ENCODE data around the gene XRN2.

The XRN2 gene

DNA sequence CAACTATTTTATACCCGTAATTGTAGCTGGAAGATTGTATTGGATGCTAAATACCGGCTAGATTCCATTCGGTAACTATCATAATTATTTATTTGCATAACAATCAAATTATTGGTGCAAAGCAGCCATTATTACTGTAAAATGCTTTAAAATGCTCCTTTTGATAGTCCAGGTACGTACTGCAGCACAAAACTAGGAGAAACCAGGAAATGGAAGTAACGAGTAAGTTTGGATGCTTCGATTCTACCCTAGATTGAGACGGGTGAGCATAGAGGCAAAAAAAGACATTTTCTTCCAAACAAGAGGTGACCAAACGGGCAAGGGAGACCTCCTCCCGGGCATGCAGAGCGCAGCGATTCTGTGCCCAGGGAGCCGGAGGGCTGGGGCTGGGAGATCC is 469 bp upstream of the XRN2 start:
- DNase-seq, result no peak

GRCh38 chr20:21303872-21304586 is 898 bp downstream of the XRN2 start:
- peak; percentile 76 for DNase-seq

DNA sequence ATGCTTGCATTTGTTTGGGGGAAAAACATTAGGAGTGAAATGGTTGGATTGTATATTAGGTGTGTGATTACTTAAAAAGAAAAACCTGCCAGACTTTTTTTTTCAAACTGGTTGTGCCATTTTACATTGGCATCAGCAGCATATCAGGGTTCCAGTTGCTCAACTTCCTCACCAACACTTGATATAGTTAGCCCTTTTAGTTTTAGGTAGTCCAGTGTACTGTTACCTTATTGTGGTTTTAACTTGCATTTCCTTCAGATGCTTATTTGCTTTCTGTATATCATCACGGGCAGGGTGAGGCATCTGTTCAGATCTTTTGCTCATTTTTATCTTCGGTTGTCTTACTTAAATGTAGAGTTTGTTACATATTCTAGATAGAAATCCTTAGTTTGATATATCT is 5.2 kb downstream of the XRN2 start:
- DNase-seq, result no peak

GRCh38 chr20:21309678-21310467 is 6.7 kb downstream of the XRN2 start:
- DNase-seq, result no peak

- no peak for DNase-seq
These were observed 9.8 kb downstream of the XRN2 start for GRCh38 chr20:21312813-21313474.

DNA sequence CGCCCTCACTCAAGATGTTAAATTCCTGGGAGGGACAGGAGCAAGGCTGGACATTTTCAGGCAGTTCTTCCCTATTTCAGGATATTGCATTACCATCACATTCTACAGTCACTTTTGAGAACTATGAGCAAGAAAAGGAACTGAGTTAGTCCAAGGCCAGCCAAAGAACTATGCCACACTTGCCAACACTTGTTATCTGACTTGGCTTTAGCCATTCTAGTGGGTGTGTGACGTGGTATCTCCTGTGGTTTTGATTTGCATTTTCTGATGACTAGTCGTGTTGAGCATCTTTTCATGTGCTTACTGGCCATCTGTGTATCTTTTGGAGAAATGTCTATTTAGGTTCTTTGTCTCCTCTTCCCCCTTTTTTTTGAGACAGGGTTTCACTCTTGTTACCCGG is 12.0 kb downstream of the XRN2 start:
- DNase-seq, result peak; percentile 86

DNA sequence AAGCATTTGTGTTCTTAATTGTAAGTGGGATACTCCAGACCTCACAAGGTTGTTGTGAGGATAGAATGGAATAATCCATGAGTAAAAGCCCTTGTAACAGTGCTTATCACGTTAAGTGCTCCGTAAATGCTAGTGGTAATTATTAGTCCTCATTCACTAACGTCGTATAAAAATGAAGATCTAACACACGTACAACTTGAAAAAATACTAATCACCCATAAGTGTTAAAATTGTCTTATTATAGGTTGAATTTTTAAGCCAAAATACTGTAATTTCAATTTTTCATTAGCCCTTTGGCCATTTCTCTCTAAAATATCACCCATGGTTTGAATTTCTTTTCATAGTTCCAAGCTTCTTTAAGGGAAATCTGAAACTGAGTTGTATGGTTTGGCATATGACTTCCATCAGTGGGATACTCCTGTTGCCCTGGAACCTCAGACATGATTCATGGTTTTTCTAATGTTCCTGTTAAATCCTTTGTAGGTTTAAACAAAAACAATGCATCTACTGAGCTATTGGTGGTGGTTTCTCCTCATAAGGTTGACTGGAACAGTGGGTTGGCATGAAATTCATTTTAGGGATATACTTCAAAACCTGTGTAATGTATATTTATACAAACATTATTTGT is 19.1 kb downstream of the XRN2 start:
- no peak for DNase-seq

GRCh38 chr20:21322921-21323331 is 19.8 kb downstream of the XRN2 start:
- DNase-seq, result no peak

DNA sequence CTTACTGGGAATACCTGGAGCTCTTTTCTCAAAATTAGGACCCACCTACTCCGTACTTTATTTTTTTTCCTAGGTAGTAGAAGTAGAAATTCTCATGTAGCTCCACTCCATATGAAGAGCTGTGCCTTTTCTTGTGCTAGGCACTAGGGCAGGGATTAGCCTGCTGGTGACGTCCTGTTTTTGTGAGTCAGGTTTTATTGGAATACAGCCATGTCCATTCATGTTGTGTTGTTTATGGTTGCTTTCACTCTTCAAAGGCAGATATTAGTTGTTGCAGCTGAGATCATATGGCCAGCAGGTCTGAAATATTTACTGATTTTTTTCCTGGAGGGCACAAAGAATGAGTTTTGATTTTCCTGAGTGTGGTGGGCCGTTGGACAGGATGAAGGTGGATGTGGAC is 20.5 kb downstream of the XRN2 start:
- peak; percentile 22 for DNase-seq

DNA sequence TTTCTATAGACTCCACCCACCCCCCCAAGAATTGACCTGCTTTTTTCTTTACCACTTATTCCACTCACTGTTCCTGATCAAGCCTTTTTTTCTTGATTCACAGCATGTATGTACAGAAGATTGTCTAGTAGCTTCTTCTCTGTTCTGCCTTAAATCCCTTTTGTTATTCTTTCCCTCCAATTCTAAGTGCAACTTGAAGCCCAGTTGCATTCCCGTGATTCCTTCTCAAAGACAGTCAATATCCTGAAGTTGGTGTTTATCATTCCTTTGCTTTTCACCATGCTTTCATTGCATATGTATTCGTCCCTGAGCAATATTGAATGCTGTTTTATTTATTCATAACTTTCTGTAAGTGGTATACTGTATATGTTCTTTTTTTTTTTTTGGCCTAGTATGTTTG is 21.0 kb downstream of the XRN2 start:
- DNase-seq, result no peak

- peak; percentile 73 for DNase-seq
These were observed 22.2 kb downstream of the XRN2 start for GRCh38 chr20:21325296-21325695.

GRCh38 chr20:21326700-21327099 is 23.6 kb downstream of the XRN2 start:
- DNase-seq, result peak; percentile 35

DNA sequence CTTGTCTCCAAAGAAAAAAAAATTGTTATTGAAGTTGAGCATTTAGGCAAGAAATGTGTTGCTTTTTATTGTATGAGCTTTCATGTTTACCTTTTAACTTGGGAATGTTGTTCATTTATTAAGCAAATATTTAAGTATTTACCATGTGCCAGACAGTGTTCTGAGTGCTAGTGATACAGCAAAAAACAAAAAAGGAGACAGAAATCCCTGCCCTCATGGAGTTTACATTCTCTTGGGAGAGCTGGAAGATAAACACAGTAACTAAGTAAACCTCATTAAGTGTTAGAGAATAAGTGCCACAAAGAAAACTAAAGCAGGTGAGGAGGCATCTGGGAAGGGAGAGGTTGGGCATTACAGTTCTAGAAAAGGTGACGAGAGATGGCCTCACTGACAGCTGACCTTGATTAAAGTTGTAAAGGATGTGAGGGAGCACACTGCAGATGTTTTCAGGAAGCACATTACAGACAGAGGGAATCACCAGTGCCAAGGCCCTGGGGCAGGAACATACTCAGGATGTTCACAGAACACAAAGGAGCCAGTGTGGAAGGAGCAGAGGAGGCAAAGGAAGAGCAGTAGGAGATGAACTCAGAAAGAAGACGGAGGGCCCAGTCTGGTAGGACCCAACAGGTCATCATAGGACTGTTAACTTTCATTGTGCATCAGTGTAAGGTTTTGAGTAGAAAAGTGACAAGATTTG is 33.5 kb downstream of the XRN2 start:
- no peak for DNase-seq

GRCh38 chr20:21338291-21338690 is 35.2 kb downstream of the XRN2 start:
- DNase-seq, result no peak

GRCh38 chr20:21339499-21339898 is 36.4 kb downstream of the XRN2 start:
- peak; percentile 54 for DNase-seq

- no peak for DNase-seq
These were observed 38.0 kb downstream of the XRN2 start for GRCh38 chr20:21340991-21341697.

DNA sequence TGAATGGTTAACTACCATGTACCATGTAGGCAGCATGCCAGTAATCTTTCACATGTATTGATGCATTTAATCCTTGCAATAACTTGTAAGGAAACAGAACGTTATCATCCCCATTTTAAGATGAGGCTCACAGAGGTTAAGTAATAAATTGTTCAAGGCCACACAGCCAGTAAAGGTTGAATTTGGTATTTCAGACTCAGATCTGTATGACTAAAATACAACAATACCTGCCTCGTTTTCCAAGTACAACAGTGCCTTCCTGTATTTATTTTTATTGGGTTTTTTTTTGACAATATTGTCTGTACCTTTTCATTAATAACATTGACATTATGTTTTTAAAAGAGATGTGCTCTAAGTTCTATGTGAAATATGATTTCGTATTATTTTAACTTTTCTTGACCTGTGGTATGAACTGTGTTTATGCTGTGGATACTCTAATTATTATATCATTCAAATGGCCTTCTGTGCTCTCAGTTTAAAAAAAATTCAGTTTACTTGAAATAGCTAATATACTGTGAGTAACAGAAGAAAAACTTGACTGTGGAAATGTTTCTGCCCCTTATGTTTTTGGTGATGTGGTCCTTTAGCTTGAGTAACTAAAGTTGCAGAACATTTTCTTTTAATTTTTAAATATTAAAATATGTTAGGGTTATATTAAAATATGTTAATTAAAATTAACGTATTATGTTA is 39.7 kb downstream of the XRN2 start:
- DNase-seq, result no peak

DNA sequence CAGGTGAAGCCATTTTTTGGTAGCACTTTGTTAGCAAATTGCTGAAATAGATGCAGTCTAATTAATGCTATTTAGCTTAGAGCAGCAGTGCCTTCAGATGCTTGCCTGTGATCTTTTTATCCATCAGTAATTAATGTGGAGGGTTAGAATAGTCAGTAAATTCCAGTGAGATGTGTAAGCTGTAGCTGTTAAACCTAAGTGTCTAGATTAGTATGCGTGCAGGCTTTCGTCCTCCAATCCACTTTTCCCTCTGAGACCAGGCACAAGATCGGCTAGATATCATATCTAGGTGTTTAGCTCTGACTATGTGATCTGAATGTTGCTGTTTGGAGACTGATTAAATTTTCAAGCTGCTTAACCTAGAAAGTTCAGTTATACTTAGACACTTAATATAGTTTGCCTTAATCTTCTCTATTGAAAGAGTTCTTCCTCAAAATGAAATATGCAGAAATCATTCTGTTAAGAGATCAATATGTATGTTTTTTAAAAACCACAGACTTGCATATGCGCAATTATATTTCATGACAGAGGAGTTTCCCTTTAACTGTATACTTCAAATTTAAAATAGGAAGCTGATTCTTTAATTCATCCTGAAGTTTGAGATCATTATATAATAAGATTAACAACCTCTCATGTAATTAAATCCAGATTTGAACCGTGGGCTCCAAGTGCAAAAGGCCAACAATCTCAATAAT is 41.2 kb downstream of the XRN2 start:
- no peak for DNase-seq

GRCh38 chr20:21344961-21345360 is 41.8 kb downstream of the XRN2 start:
- no peak for DNase-seq

DNA sequence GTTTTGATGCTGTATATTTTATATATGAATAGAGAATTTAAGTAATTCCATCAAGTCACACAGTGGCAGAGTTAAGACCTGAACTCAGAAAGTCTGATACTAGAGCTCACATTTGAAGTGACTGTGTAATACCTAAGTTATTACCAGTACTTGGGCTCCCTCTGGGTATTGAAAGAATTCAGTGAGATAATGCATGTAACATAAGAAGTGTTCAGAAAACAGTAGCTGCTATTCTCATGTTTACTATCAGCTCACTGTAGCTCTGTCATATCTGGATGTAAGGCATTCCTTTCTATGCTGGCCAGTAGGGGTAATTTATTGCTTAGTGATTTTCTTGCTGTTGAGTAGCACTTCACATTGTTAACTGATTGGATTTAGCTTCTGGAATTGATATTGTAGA is 49.6 kb downstream of the XRN2 start:
- peak; percentile 15 for DNase-seq

DNA sequence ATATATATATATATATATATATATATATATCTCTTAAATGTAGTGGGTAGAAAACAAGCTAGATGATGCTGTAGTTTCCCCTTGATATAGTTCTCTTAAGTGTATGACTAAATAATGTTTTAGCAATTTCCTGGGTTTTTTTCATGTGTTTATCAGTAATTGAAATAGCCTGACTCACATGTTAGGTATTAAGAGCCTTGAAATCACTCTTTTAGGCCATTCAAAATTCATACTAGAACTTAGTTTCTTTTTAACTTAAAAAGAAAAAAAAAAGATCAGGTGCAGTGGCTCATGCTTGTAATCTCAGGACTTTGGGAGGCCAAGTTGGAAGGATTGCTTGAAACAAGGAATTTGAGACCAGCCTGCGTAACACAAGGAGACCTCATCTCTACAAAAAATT is 50.1 kb downstream of the XRN2 start:
- no peak for DNase-seq

All from hematopoietic multipotent progenitor cell treated with erythropoietin and hydrocortisone succinate and interleukin-3 and kit ligand, for 4 days (in vitro differentiated cells).